ENCODE measurements around the gene ST6GALNAC6. TPM values are rescaled to one million over a fixed set of nuclear protein-coding genes. Genes with fewer than 3 reads are reported as not detected.

The ST6GALNAC6 gene
- total and polyA plus RNA-seq, 2 of the 4 experiments (the other 2 are of a cell fraction) = 35.7 to 48.6 TPM

- TF ChIP-seq CHD1 (IDR thresholded peaks at IDR 0.05; ENCODE audit: low read depth, low read length) = no peak
- TF ChIP-seq BHLHE40 (IDR thresholded peaks at IDR 0.05; ENCODE audit: low read depth, low read length) = no peak
Observed at GRCh38 chr9:127897193-127897692, 2.2 kb downstream of the ST6GALNAC6 start (continued).

- WGBS, 2 experiments (ENCODE audit: extremely low coverage in 2 of 2, insufficient read length in 1 of 2) = 42% methylated on average over 4 of the region's 16 CpGs; no CpG with 5 or more reads in 1 of the 2 experiments
Observed at GRCh38 chr9:127896395-127897192, 2.8 kb downstream of the ST6GALNAC6 start.

More at GRCh38 chr9:127896395-127897192, 2.8 kb downstream of the ST6GALNAC6 start:
- Histone ChIP-seq H3K27me3 (ENCODE audit: control insufficient read depth, insufficient read depth, low read length) (no peaks in the 10 kb centered on the region), H3K56ac (ENCODE audit: extremely low read depth, insufficient read depth, low read length) (no peak overlapping the region), H3K79me1 (ENCODE audit: low read depth in 1 of 2, low read length in 2 of 2) (peaks cover 19 to 63% of the 10 kb centered on the region in 2 experiments), H4K5ac (ENCODE audit: low read depth, low read length) (no peak overlapping the region), H2BK20ac (ENCODE audit: low read depth, low read length) (no peak overlapping the region), H3K27ac (ENCODE audit: insufficient read depth, low read length) (peak overlapping the region; percentile 63; the same call in 1 of the 2 replicates), H2BK120ac (ENCODE audit: low read depth, low read length) (no peak overlapping the region), H2BK5ac (ENCODE audit: low read depth, low read length, poor library complexity, severe bottlenecking) (no peak overlapping the region), H3K36me3 (ENCODE audit: control insufficient read depth, insufficient read depth, low read length) (peaks cover 39% of the 10 kb centered on the region), H3K23ac (ENCODE audit: low read depth, low read length) (0 out of 2 replicates have a peak overlapping the region, but pooled peaks have one; percentile 5), H2AFZ (replicated peaks; ENCODE audit: low read length, poor library complexity) (peak overlapping the region; percentile 72), H3K9ac (ENCODE audit: low read depth, low read length) (peak overlapping the region; percentile 26; the same call in 1 of the 2 replicates), H3K9me3 (ENCODE audit: control insufficient read depth, insufficient read depth, low read length) (peaks cover 15% of the 10 kb centered on the region), H2BK15ac (ENCODE audit: low read depth, low read length) (no peak overlapping the region), H2AK5ac (ENCODE audit: low read depth, low read length) (no peak overlapping the region; the same call in 1 of the 2 replicates), H2AK9ac (replicated peaks; ENCODE audit: low read depth, low read length, poor library complexity) (peak overlapping the region; percentile 15), H3K9me1 (ENCODE audit: insufficient read depth, low read length) (peaks cover 12% of the 10 kb centered on the region), H4K20me1 (ENCODE audit: insufficient read depth, low read length) (peaks cover 27% of the 10 kb centered on the region), H3K18ac (ENCODE audit: low read depth, low read length) (no peak overlapping the region), H3K4ac (ENCODE audit: low read depth, low read length) (no peak overlapping the region), H4K91ac (ENCODE audit: insufficient read depth, low read depth, low read length) (no peak overlapping the region; the same call in 1 of the 2 replicates), H3K4me3 (ENCODE audit: insufficient read depth, low read depth, low read length) (no peak overlapping the region; the same call in 1 of the 2 replicates), H3K14ac (replicated peaks; ENCODE audit: low read depth, low read length) (no peak overlapping the region), H4K8ac (ENCODE audit: low read depth in 2 of 2, low read length in 2 of 2) (peak overlapping the region in 1 of 2 experiments; percentile 22; a peak in 1 of 4 replicates), H3K4me2 (ENCODE audit: low read depth, low read length) (peak overlapping the region; percentile 82), H3K4me1 (ENCODE audit: control insufficient read depth, insufficient read depth, low read length) (peaks cover 20% of the 10 kb centered on the region)
- dilution Hi-C loops (cut with HindIII; ENCODE audit: low sequenced_read_pairs, unreplicated experiment) = no loop called here
- in situ Hi-C loops (cut with MboI; ENCODE audit: low sequenced_read_pairs) = no loop called here
- BruUV-seq (replicated peaks) = no TSS peak
- DNase-seq (no peak), ATAC-seq (ENCODE audit: low read depth) (no peak)
- POLR2A ChIA-PET (ENCODE audit: unreplicated experiment) = no interaction called here
- intact Hi-C loops (cut with micrococcal nuclease) = no loop called here
- CTCF ChIA-PET = no interaction called here
- TF ChIP-seq SMC3 (IDR thresholded peaks at IDR 0.05; ENCODE audit: low read depth, low read length) (no peak), NFE2L2 (IDR thresholded peaks at IDR 0.05; ENCODE audit: low read depth, low read length) (no peak), POLR2A (IDR thresholded peaks at IDR 0.05; ENCODE audit: low read depth, low read length) (no peak), MXI1 (IDR thresholded peaks at IDR 0.05; ENCODE audit: borderline replicate concordance, low read depth, low read length) (no peak), MAFK (IDR thresholded peaks at IDR 0.05; ENCODE audit: low read depth, low read length) (no peak), FOS (IDR thresholded peaks at IDR 0.05; ENCODE audit: low read depth, low read length) (no peak), CTCF (conservative IDR thresholded peaks at IDR 0.05; ENCODE audit: low read depth, low read length) (no peak), CEBPB (IDR thresholded peaks at IDR 0.05; ENCODE audit: low read depth, low read length) (no peak), RCOR1 (IDR thresholded peaks at IDR 0.05; ENCODE audit: insufficient replicate concordance, low read length) (no peak)

Measured in IMR-90 (cell line).